HG03064 (cell line): Measurements from ENCODE around the gene TMTC2.

ENCODE experiments used
- ATAC-seq: cut with Tn5 transposase; IDR thresholded peaks from one replicate; pipeline ENCODE4 v1.9.1; 2021; ENCODE audit warnings: low read depth; ENCODE audit not compliant: unreplicated experiment

TMTC2 gene

GRCh38 chr12:82872088-82872487 lies 185.4 kb downstream of the TMTC2 start:
- no peak for ATAC-seq

DNA sequence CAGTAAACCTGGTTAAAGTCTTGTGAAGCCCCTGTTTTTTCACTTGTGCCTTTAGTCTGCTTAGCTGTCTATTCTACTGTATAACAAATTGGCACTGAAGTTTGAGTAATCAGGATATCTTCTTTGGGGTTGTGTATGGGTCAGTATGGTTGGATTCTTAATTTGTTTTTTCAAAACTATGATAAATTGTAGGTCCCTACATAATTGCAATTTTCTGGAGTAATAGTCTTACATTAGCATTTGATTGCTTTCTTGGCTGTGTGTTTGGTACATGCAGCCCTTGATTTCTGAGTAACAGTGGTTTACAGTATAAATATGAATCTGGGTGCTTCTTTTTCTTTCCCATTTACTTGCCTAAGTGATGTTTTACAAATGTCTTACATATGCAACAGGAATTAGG lies 186.6 kb downstream of the TMTC2 start:
- no peak for ATAC-seq

- no peak for ATAC-seq
Observed at GRCh38 chr12:82873951-82874350, 187.2 kb downstream of the TMTC2 start.

- no peak for ATAC-seq
Observed at GRCh38 chr12:82874945-82875344, 188.2 kb downstream of the TMTC2 start.

DNA sequence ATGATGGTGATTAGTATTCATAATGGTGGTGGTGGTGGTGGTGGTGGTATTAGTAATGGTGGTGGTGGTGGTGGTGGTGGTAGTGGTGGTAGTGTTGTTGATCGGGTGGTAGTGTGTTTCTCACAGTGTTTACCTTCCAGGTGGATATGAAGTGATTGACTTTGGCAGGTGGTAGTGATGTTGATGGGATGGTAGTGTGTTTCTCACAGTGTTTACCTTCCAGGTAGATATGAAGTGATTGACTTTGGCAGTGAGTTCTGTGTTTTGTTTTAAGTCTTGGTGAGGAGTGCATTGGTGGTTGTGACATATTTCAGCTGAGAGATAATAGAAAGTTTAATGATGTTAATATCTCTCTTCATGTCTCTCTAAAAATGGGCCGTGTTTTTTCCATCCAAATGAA lies 189.4 kb downstream of the TMTC2 start:
- ATAC-seq: no peak

DNA sequence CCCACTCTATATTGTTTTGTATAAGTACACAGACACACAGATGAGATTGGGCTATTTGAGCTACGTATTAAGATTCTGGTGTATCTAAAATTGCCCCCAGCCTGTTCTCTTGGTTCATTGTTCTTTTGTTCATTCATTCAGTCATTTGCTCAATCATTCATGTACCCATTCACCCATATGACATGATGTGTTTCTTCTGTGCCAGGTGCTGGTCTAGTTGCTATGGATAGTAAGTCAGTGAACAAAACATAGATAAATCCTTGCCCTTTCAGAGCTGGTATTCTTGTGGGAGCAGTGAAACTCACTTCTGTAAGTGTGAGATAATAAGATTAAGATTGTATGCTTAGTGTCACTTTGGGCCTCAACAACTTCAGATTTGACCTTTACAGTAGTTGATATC lies 191.3 kb downstream of the TMTC2 start:
- no peak for ATAC-seq

DNA sequence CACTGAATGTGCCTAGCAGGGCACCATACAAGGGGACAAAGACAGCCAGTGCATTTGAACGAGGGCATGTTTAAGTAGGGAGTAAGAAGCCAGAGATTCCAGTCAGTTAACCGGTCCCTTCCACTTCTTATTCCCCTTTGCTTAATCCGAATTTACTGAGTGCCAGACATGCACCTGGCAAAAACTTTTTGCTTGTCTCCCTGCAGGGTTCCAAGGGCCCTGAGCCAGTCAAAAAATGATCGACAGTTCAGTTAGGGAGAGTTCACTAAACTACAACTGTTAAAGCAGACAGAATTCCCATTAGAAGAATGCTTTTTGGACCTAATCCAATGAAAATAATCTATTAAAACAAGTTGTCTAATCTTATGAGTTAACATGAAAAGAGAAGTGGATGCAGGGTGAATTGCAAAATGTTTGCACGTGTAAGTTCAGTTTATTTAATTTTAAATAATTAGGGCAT lies 193.8 kb downstream of the TMTC2 start:
- ATAC-seq: no peak

DNA sequence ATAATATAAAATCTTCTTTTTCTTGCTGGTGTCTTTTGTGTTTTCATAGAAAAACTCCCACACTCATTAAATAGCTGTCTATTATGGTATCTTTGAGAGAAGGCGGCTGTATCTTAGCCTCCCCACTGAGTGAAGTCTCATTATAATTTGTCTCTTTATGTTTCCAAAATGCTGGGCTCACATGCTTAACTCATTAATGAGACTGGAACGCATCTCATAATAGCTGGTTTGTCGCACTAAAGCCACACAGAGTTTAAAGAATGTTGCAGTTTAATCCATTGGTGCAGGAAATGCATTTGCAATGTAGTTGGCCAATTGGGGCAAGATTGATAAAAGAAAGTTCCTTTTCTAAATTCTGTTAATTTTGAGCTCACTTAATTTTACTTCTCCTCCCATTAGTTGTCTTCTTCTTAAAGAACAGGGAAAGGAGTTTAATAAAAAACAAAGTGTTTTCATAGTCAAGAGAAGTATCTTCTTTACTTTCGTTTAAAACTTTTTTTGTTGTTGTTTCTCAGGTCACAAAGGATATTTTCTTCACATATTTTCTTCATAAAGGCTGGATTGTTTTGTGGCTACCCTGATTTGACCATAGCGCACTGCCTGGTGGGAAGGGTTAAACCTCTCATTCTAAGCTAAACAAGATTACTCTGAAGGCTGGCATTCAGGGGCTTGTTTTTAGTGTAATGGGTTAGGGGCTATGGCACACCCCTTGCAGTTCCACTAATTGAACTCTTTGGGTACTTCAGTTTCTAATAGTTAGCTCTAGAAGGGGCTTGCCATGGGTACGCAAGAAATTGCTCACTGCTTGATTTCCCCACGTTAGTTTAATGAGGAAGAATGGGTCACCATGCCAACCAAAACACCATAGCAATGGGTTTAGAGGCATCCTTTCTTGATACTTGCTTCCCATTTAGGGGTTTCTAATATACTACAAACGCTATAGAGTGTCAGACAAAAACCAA lies 197.0 kb downstream of the TMTC2 start:
- no peak for ATAC-seq

DNA sequence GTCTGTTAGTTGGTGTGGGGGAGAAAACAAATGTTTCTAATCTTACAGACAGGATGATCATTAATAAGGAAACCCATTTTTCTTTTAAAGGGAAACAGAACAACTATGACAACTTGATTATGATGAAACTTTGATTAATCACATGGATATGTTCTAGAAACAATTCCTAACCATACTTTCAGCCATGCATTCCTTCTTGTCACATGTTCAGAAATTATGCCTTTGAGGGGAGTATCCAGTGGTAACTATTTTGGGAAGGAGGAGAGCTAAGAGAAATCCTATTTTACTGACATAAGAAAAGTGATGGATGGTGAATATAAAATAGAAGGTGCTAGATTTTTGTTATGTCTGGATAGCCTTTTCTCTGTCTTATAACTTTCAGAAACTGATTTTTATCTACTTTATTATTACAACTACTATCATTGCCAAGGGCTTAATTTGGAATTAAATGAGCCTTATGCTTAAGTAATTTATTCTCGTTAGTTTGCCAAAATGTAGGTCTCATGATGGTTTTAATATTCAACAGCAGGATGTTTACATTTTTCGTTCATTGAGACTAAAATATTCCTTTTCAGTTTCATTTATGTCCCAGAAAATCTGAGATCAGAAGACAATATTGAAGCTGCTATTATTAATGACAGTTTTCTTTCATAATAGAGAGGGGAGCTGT lies 200.1 kb downstream of the TMTC2 start:
- no peak for ATAC-seq

DNA sequence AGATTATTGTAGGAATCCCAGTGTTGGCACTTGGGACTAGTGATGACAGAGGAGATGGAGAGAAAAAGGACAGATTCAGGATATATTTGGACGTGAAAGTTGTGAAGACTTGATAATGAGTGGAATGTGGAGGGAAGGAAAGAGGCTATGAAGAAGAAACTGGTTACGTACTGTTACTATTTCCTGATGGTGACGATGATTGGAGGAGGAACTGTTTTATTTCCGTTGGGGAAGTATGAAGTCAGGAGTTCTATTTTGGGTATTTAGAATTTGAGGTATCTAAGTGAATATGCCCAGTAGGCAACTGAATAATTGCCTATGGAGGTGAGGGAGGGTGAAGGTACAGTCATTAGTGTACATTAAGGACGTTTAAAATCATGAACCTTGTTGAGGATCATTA lies 207.2 kb downstream of the TMTC2 start:
- no peak for ATAC-seq

DNA sequence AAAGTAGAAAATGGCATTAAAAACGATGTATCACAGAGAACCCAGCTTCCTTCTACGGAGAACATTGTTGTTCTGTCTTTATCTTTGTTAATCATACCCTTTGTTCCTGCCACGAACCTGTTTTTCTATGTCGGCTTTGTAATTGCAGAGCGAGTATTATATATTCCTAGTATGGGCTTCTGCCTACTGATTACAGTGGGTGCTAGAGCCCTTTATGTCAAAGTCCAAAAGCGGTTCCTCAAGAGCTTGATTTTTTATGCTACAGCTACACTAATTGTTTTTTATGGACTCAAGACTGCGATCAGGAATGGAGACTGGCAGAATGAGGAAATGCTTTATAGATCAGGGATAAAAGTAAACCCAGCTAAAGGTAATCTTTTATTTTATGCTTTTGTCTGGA lies 209.6 kb downstream of the TMTC2 start:
- no peak for ATAC-seq

DNA sequence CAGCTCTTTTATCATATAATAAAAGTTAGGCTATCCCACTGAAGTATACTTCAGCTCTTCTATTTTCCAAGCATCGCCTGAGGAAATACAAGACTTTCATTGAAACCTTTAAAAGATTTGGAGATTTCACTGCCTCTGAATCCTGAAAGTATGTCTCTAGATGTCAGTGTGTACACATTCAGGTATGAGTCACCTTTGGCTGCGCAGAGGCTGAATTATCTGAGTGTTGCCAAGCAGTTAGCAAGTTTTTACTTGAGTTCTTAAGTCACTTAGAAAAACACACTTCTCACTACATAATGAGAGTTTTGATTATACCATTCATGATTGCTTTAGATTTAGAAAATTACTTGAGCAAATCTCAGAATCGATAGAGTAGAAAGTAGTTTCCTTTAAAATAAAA lies 210.3 kb downstream of the TMTC2 start:
- ATAC-seq: no peak

DNA sequence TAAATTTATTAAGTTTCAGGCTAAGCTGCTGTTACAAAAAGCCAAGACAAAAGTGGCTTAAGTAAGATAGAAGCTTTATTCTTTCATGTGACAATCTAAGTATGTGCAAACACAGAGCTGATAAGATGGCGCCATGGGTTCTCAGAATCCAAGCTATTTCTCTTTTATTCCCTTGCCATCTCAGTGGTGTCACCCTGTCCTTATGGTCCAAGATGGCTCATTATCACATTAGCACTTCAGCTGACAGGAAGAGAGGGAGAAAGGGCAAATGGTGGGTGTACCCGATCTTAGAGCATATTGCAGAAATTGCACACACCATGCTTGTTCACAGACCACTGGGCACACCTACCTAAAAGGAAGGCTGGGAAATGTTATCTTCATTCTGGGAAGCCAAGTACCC lies 211.7 kb downstream of the TMTC2 start:
- no peak for ATAC-seq

DNA sequence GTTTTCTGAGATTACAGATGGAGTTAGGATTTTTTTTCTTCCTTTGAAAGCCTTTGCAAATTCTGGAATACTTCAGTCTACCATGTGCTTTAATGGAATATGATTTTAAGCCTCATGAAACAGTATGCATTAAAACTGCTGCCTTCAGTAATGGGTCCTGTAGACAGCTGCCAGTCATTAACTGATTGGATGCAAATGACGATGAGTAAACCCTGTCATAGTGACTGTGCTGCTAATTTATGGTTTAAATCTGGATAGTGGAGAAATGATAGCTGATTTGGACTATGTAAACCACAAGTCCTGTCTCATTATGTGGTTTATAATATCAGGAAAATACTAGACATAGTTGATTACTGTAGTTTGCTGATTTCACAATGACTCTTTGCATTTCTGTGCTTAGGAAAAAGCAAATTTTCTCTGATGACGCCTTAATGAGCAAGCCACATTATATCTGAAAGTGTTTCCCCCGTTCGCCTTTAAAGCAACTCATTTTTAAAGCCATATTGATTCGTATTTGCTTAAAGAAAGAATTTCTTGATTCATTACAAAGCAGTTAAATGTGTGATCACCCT lies 217.6 kb downstream of the TMTC2 start:
- ATAC-seq: no peak

- no peak for ATAC-seq
Observed at GRCh38 chr12:82910246-82910893, 223.7 kb downstream of the TMTC2 start.

DNA sequence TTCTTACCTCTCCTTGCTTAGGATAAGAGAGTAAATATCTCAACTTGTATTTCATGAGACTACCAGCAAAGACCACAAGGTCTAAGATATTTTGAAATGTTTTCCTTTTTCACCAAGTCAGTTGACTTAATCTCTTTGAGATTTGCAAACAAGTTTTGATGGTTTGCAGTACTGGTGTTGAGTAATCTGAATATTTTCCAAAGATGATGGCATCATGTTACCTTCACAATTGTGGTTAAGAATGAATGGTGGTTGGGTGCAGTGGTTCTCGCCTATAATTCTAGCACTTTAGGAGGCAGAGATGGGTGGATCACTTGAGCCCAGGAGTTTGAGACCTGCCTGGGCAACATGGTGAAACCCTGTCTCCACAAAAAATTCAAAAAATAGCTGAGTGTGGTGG lies 225.7 kb downstream of the TMTC2 start:
- ATAC-seq: no peak

DNA sequence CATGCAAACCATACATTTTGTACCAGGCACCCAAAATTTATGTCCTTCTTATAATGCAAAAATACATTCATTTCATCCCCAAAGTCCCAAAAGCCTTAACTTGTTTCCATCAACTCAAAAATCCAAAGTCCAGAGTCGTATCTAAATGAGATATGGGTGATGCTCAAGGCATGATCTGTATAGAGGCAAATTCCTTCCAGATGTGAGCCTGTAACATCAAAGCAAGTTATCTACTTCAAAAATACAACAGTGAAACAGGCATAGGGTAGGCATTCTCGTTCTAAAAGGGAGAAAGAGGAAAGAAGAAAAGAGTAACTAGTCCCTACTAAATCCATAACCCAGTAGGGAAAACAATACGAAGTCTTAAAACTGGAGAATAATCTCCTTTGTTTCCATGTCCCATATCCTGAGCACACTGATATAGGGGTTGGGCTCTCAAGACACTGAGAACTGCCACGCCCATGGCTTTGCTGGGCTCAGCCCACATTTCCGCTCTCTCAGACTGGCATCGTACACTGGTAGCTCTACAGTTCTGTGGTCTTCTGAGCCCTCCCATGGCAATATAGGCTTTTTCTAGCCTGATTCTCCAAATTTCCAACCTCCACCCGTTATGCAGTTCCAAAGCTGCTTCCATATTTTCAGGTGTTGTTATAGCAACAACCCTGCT lies 232.8 kb downstream of the TMTC2 start:
- no peak for ATAC-seq

DNA sequence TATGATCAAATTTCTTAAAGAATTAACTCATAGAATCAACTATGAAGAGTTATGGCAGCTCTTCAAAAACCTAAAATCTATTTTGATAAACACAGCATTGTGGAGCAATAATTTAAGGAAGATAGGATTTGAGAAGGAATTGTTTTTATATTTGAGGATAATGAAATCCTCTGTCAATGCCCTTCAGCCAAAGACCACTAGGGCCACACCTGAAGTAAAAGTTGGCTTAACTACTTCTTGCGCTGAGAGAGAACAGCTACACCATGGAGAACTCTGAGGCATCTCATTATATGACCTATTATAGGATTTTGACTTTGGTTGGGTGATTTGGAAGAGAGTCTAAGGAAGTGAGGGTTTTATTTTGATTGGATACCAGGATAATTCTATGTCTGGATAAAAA lies 237.2 kb downstream of the TMTC2 start:
- no peak for ATAC-seq

- ATAC-seq: no peak
Observed at GRCh38 chr12:82926630-82927029, 239.9 kb downstream of the TMTC2 start.

DNA sequence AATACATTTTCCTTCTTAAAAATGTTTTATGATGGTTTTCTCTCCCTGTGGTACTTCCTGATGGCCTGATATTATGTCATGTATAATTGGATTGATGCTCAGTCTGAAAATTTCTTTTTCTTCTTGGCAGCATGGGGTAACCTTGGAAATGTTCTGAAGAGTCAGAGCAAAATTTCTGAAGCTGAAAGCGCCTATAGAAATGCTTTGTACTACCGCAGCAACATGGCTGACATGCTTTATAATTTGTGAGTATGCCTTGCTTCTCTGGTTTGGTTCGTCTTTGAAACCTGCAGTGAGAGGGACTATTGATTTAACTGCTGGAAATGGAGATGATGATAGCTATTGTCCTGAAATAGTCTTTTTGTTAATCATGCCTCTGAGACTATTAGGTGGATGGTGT lies 243.6 kb downstream of the TMTC2 start:
- no peak for ATAC-seq
